ENCODE results near the gene LRRC73. TPM values are rescaled to one million over a fixed set of nuclear protein-coding genes. Genes with fewer than 3 reads are reported as not detected.
"Not testable (repeated sequence)": the region's sequence is repeated elsewhere in the genome, so short reads cannot be mapped to it uniquely, and the experiment has no call there.

The LRRC73 gene
- total RNA-seq, 1 experiment from 2014 or later, result 0.60 TPM

DNA sequence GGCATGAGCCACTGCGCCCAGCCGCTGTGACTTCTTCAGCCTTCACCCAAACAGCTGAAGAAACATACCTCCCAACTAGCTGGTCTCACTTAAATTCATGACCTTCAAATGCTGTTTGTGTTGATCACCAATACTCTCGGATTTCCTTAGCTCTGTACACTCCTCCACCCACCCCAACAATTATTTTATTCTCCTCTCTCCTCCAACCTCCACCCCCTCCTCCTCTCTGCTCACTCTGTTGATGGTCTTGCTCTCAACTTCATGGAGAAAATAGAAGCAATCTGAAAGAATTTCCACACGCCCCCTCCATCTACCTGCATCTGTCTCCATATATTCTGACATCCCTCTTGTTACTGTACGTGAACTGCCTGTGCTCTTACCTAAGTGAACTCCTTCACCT, 48.2 kb downstream of the LRRC73 start:
- no peak for DNase-seq (ENCODE audit: low read depth)

GRCh38 chr6:43460032-43460431, 50.1 kb downstream of the LRRC73 start:
- DNase-seq (ENCODE audit: low read depth), result no peak

DNA sequence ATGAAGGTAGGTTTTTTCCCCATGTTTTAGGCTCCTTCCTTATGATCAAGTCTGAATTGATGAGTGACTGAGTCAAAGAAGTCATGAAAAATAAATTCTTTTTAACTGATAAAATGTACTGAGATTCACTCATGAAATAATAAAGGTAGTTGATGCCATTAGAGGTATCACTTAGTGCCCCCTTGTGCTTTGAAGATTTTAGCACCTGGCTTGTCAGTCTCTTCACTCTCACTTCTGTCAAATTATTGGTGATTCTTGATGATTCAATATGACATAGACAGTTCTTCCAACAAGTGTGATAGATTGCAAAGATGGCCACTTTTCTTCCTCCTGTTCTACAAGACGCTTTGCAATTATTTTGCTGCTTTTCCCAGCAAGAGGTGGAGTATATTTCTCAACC, 50.6 kb downstream of the LRRC73 start:
- DNase-seq (ENCODE audit: low read depth), result no peak

DNA sequence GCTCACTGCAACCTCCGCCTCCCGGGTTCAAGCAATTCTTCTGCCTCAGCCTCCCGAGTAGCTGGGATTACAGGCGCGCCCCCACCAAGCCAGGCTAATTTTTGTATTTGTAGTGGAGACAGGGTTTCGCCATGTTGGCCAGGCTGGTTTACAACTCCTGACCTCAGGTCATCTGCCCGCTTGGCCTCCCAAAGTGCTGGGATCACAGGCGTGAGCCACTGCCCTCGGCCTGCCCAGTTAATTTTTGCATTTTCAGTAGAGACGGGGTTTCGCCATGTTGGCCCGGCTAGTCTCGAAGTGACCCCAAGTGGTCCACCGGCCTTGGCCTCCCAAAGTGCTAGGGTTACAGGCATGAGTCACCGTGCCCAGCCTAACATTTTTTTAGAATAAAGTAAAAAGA, 52.0 kb downstream of the LRRC73 start:
- DNase-seq (ENCODE audit: low read depth), result not testable (repeated sequence)

- no peak for DNase-seq (ENCODE audit: low read depth)
Observed at GRCh38 chr6:43457643-43458042, 52.5 kb downstream of the LRRC73 start.

Other genes with a start within 250 kb of the LRRC73 start
- not detected in 2 replicates for gene SLC22A7, start 212.1 kb downstream of the LRRC73 start, total RNA-seq (2014; rRNA removed; shearing (Covaris generic))
- gene CRIP3, start 201.5 kb downstream of the LRRC73 start, total RNA-seq (2014; rRNA removed; shearing (Covaris generic)), result not detected in 2 replicates
- gene ZNF318, start 140.7 kb downstream of the LRRC73 start, total RNA-seq (2014; rRNA removed; shearing (Covaris generic)), result 8.0 and 10.9 TPM in 2 replicates
- 12.0 and 12.2 TPM in 2 replicates for gene ABCC10, start 82.8 kb downstream of the LRRC73 start, total RNA-seq (2014; rRNA removed; shearing (Covaris generic))
- 0.60 and 1.5 TPM in 2 replicates for gene DLK2, start 54.8 kb downstream of the LRRC73 start, total RNA-seq (2014; rRNA removed; shearing (Covaris generic))
- 7.8 and 12.4 TPM in 2 replicates for gene TJAP1, start 32.8 kb downstream of the LRRC73 start, total RNA-seq (2014; rRNA removed; shearing (Covaris generic))
- 139 and 151 TPM in 2 replicates for gene YIPF3, start 6.6 kb upstream of the LRRC73 start, total RNA-seq (2014; rRNA removed; shearing (Covaris generic))
- gene POLR1C, start 6.7 kb upstream of the LRRC73 start, total RNA-seq (2014; rRNA removed; shearing (Covaris generic)), result 50.7 and 52.3 TPM in 2 replicates
- 40.2 and 48.1 TPM in 2 replicates for gene XPO5, start 65.7 kb upstream of the LRRC73 start, total RNA-seq (2014; rRNA removed; shearing (Covaris generic))
- gene POLH, start 65.8 kb upstream of the LRRC73 start, total RNA-seq (2014; rRNA removed; shearing (Covaris generic)), result 33.6 and 38.0 TPM in 2 replicates
- gene GTPBP2, start 118.9 kb upstream of the LRRC73 start, total RNA-seq (2014; rRNA removed; shearing (Covaris generic)), result 39.5 and 42.4 TPM in 2 replicates
- gene MAD2L1BP, start 125.5 kb upstream of the LRRC73 start, total RNA-seq (2014; rRNA removed; shearing (Covaris generic)), result 71.7 and 86.2 TPM in 2 replicates
- 1.1 and 1.3 TPM in 2 replicates for gene RSPH9, start 134.7 kb upstream of the LRRC73 start, total RNA-seq (2014; rRNA removed; shearing (Covaris generic))
- 68.5 and 68.7 TPM in 2 replicates for gene MRPS18A, start 177.4 kb upstream of the LRRC73 start, total RNA-seq (2014; rRNA removed; shearing (Covaris generic))